HG03175 (cell line): ENCODE measurements around the gene SCRG1.

Source experiments
- ATAC-seq: cut with Tn5 transposase; IDR thresholded peaks from one replicate; pipeline ENCODE4 v1.9.1; 2021; ENCODE audit warnings: mild to moderate bottlenecking, moderate library complexity; ENCODE audit not compliant: unreplicated experiment

Gene SCRG1

DNA sequence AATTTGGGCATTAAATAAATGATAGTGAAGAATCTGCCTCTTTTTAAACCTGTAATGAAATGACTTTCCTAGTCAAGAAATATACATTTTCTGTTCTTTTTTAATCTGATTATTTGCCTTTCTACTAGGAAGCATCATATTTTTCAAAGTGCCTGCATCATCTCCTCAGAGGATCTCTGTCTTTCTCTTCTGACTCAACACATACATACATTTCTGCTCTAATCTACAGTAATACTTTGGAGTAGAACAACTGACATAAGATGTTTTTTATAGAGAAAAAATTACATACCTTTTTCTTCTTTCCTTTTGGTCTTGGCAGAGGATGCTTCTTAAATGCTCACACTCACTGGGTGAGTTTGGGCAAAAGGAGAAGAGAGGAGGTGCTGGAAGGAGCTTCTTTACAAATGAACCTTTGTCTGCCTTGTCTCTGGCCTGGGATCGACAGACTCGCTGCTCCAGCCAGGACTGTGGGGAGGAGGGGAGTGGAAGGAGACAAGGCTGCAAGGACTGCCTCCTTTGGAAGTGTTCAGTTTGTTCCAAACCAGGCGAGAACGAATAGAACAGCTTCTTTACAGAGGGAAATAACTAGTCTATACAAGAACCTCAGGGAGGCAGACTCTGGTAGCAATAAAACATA is at the start of gene SCRG1:
TSS of gene SCRG1 (minus strand) at position 338 of the 637 bp plus-strand sequence. CDS start 7,702 bp downstream, outside the sequence.
- no peak for ATAC-seq

DNA sequence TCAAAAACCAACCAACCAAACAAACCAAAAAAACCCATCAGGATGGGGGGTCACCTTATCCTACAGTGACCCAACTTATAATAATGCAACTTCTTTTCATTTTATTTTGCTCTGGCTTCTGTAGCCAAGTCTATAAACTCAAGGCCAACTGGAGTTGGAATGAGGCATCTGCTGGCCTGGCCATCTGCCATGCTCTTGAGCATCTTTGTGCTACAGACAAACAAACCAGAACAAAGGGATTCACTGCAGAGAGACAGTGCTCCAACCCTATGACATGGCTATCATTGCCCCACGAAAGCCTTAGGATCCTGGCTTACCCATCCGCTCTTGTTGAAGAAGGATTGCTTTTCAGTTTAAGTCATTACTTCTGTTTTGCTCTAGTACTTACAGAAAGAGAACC is 49.2 kb upstream of the SCRG1 start:
- ATAC-seq, result no peak

DNA sequence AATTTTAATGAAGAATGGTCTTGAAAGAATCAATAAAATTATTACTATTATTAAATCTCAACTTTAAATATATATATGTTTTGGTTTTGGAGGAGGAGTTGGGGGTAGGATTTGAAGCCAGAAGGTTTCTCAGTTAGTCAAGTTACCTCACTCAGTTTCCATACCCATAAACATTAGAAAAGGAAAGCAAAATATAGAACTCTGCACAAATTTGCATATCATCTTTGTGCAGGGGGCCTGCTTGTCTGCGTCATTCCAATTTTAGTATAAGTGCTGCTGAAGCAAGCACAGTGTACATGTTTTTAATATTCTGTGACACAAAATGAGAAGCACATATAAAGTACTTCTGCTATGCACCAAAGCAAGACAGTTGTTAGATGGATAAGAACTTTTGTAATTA is 47.5 kb upstream of the SCRG1 start:
- peak; percentile 93 for ATAC-seq

DNA sequence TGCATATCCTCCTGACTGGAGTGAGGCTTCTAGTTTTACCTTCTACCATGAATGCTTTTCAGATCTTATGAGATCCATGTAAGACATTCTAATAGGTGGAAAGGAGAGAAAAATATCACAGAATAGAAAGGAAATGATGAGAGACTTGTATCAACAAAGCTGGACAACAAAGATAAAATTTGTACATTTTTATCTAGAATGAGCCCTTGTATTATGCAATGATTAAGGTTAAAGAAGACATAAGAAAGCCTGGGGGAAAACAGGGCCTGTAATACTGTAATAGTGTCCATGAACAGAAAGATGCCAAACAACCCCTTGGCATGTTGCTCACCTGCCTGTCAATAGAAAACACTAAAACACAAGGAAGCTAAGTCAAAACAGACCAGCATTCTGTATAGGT is 44.2 kb upstream of the SCRG1 start:
- no peak for ATAC-seq

DNA sequence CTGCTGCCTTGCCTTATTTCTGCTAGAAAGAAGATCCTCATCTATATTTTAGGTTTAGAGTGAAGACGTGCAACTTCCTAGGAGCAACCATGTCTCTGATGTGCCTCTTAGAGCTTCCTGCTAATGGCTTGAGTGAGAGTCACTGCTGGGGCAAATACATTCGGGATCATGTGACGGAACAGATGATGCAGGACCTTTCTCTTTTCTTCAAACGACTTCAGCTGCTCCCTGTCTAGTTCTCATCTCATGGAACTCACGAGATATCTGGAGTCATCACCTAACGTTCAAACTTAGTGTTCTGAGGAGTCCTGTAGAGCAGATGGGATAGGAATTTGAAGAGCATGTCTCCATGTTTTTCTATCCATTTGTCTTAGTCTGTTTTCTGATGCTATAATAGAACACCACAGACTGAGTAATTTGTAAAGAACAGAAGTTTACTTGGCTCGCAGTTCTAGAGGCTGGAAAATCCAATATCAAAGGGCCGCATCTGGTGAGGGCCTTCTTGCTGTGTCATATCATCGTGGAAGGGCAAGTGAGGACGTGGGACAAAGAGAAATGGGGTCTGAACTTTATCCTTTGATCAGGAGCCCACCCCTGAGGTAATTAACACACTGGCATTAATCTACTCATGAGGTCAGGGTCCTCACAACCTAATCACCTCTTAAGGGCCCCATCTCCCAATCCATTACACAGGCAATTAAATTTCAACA is 43.5 kb upstream of the SCRG1 start:
- no peak for ATAC-seq

DNA sequence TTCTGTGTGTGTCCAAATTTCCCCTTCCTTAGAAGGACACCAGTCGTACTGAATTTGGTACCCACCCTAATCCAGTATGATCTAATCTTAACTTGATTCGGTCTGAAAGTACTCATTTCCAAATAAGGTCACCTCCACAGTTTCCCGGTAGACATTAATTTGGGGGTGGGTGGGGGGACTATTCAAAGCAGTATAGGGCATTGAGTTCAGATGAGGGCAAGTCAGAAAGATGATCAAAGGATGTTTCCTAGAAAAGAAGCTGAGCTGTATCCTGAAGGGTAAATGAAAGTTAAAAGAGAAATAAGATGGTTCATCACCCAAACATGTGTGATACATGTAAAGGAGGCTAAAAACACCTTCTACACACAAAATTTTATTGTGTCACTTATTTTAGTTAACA is 42.0 kb upstream of the SCRG1 start:
- no peak for ATAC-seq

DNA sequence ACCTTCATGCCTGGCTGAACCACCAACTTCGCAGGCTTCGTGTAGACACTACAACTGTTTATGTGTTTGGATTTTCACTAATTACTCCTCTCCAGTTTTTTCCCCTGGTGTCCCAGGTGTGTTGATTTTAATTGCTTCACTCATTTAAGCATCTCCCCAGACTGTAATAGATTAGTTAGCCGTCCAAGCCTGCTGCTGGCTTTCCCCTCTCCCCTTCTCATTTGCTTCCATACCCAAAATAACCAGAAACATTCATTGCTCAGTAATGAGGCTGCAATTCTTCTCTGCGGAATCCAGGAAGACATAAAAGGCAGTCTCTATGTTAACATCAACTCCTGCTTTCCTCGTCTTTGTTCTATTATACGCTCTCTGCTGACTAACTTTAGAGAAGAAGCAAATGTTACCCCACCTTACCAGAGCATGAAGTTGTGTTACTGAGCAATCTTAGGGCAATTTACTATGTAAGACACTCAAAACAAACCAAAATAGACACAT is 37.9 kb upstream of the SCRG1 start:
- ATAC-seq, result no peak

DNA sequence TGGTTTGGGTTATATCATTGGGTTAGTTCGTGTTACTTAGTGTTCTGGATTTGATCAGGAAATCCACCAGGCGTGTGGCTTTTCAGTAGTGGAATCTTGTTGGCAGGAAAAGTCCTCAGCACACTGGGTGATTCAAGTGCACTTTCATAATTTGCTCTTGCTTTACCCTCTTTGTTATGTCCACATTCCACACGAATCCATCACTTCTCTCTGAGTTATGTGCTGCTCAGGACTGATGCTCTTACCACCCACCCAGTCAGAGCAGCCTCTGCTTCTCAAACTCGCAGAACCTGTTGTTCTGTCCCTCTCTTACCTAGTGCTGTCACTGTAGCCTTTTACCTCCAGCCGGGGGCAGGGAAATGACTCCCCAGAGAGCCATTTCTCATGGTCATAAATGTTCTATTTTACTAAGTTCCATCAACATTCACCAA is 37.2 kb upstream of the SCRG1 start:
- no peak for ATAC-seq

DNA sequence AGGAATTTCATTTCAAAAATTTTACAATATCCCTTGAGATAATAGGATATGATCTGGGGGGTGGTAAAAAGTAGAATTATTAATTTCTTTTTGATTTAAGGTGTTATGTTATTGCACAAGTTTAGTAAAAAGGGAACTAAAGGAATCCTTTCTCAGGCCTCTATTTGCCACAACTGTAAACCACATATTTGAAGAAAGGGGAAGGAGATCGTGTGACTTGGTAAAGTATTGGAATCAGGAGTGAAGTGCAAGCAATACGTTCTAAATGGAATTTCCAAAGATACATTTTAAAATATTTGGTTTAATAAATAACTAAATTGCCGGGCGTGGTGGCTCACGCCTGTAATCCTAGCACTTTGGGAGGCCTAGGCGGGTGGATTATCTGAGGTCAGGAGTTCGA is 35.3 kb upstream of the SCRG1 start:
- ATAC-seq, result no peak

DNA sequence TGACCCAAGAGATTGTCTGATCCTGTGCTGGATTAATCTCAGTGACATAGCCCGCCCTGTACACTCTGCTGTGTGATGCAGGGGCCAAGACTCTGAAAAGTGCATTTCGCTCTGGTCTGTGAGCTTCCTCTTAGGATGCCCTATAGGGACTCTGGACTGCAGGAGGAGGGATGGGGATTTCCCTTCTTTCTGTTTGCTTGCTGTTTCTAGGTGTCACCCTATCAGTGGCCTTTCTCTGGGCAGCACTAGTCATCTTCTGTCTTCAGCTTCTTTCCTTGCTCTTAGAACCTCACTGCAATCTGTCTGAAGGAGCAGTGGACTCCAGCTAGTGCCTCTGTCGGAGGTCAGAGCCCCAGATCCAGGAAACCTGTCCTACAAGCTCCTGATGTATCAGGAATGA is 34.5 kb upstream of the SCRG1 start:
- no peak for ATAC-seq

DNA sequence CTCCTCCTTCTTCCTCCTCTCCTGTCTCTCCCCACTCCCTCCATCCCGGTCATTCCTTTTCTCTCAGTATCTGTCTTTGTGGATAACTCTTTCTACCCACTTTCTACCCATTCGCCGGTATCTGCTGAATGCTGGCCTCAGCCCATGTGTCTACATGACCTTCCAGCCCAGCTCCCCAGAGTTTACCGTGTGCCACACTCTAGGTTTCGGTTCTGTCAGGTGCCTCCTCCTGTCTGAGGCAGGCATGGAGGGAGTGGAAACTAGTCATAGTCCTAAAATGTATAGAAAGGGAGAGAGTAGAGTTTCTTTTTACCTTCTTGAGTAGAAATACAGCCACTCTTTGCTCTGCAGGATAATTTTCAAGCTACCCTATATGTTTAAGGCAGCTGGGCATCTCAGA is 33.5 kb upstream of the SCRG1 start:
- no peak for ATAC-seq

DNA sequence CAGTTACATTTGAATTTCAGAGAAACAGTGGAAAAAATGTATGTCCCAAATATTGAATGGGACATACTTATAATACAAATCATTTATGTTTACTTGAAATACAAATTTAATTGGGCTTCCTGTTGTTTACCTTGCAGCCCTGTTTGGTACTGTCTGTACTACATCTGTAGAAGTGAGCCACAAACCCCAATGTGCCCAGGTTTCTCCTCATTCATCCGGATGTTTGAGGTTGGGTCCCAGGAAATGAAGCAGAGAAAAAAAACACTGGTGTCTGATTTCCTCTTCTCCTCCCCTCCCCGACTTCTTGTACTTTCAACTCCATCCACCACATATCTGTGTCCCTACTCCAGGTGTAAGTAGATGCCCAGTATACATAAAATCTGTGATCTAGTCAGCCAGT is 27.1 kb upstream of the SCRG1 start:
- ATAC-seq, result no peak

DNA sequence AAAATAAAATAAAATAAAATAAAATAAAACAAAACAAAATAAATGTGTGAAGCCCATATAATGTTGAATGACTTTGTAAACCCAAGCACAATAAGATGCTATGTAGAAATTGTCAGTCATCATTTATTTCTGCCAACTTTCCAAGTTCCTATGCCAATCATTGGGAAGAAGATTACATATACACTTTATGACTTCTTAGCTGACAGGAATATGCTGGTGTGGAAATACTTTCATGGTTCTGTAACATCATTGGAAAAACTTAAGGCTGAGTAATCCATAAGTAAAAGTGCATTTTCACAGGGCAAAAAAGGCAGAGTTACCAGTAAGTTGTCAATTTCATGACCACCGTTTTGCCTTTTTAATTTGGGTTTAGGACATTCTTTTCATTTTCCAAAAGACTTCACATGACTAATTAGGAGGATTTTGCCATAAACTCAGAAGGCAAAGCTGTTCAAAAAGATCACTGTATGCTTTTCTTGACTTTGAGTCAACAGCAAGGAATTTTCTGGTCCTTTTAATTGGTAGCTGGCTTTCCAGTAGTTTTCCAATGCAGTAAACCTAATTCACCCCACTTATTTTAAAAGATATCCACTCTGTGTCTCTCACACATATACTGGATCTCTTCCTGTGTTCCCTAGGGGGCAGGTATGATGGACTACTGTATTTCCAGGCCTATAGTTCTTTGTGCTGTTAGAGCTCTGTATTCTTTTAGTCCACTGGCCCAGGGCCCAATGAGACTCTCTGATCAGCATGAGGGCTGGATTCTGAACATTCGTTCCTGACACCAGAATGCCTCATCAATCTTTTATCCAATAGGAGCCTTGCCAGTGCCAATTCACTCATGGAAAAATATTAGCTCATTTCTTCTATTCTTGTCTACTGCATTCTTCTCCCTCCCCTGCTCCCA is 26.2 kb upstream of the SCRG1 start:
- ATAC-seq, result no peak

DNA sequence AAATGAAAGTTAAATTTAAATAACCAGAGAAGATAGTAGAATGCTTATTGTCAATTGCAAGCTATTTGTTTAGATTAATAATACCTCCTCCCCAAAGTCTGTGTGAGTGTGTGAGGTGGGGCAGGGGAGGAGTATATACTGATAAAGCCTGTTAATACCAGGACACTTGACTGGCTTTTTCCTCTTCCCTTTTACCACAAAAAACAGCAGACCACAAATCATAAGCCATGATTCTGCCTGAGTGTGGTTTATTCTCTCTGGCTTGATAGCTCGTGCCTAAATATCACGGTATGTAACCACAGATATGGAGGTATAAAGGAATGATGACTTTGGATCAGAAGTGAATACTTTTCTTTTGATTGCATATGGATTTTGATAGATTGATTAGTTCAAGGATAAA is 21.9 kb upstream of the SCRG1 start:
- ATAC-seq, result no peak

DNA sequence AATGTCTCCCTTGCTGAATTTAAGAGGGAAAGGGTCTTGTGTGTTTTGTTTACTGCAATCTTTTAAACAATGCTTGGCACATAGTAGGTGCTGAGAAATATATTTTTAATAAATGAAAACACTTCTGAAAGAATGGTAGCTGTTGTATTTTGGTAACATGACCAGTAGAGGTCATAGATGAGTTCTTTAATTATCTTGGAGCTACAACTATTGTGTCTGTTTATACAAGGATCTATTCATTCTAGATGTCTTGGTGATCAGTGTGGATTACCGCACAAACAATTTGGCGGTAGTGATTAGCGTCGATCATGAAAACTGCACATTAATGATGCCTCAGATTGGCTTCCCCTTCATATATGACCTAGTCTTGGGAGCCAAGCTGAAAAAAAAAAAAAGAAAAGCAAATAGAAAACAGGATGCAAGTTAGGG is 21.4 kb upstream of the SCRG1 start:
- ATAC-seq, result no peak

DNA sequence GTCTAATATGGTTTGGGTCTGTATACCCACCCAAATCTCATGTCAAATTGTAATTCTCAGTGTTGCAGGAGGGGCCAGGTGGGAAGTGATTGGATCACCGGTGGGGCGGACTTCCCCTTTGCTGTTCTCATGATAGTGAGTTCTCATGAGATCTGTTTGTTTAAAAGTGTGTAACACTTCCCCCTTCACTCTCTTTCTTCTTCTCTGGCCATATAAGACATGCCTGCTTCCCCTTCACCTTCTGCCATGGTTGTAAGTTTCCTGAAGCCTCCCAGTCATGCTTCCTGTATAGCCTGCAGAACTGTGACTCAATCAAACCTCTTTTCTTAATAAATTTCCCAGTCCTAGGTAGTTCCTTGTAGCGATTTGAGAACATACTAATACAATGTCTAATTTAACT is 19.7 kb upstream of the SCRG1 start:
- no peak for ATAC-seq

DNA sequence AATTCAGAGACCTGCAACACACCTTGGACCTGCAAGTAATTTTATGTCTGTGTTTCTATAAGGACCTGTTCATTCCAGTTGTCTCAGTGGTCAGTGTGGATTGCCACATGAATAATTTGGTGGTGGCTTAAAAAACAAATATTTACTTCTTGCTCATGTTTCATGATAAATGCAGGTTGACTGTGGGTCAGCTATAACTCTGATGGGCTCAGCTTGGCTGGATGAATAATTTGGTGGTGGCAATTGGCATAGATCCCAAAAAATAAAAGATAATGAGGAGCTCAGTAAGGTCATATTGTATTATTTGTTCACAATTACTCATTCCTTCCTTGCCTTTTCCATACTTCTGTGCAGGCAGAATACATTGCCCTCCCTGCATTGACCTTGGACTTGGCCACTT is 18.9 kb upstream of the SCRG1 start:
- no peak for ATAC-seq

DNA sequence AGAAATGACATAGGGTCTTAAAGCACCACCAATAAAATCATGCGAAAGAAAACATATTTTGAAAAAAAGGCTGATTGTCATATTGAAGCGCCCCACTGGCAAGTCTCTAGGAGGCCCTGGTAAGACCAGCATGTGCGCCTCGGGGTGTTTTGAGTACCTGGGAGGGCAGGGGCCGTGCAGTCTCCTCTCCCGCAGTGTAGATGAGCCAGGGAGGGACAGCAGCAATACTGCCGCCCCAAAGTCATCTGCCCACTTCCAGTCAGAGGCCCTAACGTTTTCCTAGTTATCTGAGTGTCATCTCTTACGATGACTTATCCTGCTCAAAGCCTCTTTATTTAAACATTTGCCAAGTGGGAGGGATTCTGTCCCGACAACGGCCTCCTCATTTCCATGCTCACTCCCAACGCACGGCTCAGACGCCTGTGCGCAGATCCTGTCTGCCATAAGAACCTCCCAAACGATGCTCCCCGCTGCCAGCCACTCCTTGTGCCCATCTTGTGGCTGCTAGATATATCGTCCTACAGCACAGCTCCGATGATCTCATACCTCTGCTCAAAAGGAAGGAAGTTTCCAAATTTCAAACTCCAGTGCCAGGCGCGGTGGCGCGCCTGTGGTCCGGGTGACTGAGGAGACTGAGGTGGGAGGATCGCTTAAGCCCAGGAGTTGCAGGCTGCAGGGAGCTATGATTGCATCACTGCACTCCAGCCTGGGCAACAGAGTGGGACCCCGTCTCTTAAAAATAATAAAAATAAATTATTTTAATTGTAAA is 17.2 kb upstream of the SCRG1 start:
- ATAC-seq, result no peak

DNA sequence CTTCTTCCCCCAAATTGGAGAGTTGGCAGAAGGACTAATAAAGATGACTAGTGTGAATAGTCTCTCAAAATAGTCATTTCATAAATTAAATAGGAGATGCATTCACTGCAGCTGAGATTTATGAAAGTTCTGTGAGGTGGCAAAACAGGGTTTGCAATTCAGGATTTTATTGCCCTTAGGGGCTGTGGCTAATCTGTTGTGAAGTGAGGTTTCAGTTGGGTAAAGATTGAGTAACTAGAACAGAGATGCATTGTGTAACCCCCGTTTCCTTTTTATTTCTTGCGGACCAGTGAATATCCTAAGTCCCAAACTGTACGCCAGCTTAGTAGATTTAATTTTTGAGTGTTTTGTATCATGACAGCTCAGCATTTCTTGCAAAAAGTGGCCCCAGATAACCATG is 16.2 kb upstream of the SCRG1 start:
- no peak for ATAC-seq

DNA sequence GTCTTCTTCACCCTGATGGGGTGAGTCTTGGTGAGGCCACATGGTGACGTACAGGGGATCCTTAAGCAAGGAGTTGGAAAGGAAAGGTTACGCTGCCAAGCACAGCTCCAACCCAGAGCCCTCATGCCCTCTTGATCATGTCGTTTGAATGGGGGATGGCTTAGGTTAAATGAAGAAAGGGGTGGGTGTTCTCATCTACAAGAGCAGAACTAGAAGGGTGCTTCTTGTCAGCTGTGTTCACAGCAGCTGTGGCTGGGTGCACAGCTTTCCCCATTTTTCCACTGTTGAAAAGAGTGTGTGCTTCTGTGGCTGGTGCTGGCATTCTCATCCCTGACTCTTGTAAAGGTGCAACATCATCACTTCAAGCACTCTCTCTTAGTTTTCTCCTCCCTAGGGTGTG is 15.5 kb upstream of the SCRG1 start:
- ATAC-seq, result no peak

DNA sequence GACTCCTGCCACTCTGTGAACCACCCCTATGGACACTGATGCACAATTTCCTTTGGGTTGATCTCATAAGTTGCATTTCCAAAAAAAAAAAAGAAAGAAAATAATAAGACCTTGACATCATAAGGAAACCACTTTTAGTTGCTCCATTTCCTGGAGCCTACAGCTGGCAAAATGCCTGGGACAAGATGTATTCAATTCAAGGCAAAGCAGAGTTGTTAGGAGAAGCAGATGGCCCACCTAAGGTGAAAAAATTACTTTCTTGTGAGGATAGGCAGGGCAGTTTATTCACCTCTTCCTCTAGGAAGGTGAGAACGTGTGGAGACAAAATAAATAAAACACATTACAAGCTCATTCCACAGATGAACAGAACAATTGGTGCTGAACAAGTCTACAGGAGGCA is 14.1 kb upstream of the SCRG1 start:
- no peak for ATAC-seq
